ENCODE data around the gene SMG9.

- TF ChIP-seq, protein P1, sequence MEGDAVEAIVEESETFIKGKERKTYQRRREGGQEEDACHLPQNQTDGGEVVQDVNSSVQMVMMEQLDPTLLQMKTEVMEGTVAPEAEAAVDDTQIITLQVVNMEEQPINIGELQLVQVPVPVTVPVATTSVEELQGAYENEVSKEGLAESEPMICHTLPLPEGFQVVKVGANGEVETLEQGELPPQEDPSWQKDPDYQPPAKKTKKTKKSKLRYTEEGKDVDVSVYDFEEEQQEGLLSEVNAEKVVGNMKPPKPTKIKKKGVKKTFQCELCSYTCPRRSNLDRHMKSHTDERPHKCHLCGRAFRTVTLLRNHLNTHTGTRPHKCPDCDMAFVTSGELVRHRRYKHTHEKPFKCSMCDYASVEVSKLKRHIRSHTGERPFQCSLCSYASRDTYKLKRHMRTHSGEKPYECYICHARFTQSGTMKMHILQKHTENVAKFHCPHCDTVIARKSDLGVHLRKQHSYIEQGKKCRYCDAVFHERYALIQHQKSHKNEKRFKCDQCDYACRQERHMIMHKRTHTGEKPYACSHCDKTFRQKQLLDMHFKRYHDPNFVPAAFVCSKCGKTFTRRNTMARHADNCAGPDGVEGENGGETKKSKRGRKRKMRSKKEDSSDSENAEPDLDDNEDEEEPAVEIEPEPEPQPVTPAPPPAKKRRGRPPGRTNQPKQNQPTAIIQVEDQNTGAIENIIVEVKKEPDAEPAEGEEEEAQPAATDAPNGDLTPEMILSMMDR (conservative IDR thresholded peaks at IDR 0.05 in 1 of 2, IDR thresholded peaks at IDR 0.05 in 1 of 2; ENCODE audit: low read depth in 1 of 2, low read length in 2 of 2) = no peak
- TF ChIP-seq EZH2 (IDR thresholded peaks at IDR 0.05; ENCODE audit: low read length, missing control alignments) = no peak
Observed at GRCh38 chr19:43724896-43725295, 29.9 kb downstream of the SMG9 start.

All from fibroblast of lung (primary cell).